Bone marrow (tissue), 2 donors: ENCODE measurements around the gene RHBDD3.

Source experiments
- DNase-seq, 2 donors: peaks; one replicate each; lab custom pipeline; 2025; lab: John Stamatoyannopoulos, UW

RHBDD3 gene

GRCh38 chr22:29267858-29268510, at the start of gene RHBDD3, which contains the start of gene EWSR1:
TSS of gene RHBDD3 (minus strand) at chr22:29267981. CDS start at chr22:29265626, 2,355 bp downstream.
TSS of gene EWSR1 (plus strand) at chr22:29268268. CDS start at chr22:29268337, 69 bp downstream.
- peak; percentile 97 for DNase-seq

DNA sequence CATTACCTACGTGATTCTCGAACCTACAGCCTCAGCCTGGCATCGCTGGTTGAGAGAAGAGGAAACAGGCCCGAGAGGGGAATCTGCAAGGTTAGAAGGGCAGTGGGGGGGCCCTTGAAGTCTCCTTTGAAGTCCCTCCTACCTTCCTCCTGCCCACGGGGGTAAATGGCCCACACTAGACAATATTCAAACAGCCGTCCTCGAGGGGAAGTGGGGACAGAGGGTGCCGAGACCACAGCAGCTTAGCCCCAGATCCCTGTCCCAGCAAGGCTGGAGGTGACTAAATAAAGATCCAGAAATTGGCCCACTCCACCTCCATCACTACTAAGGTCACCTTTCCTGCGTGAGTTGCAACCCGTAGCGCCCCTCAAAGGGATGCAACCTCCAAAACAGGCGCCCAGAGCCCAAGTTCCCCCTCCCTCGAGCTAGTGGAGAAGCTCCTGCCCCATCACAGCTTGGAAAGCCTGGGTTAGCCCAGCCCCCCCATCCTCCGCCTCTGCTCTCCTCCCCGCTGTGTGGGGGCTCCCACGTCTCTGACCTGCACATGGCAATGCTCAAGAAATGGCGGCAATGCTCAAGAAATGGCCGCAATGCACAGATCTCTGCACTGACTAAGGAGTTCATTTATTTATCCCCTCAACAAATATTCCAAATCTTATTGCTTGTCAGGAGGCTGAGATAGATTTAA, 48.5 kb upstream of the RHBDD3 start:
- DNase-seq, result no peak

- no peak for DNase-seq
These were observed 47.7 kb upstream of the RHBDD3 start, which contains the start of gene RASL10A for GRCh38 chr22:29315286-29316140. TSS of gene RASL10A (minus strand) at chr22:29315697. CDS start at chr22:29315246, 451 bp downstream.

DNA sequence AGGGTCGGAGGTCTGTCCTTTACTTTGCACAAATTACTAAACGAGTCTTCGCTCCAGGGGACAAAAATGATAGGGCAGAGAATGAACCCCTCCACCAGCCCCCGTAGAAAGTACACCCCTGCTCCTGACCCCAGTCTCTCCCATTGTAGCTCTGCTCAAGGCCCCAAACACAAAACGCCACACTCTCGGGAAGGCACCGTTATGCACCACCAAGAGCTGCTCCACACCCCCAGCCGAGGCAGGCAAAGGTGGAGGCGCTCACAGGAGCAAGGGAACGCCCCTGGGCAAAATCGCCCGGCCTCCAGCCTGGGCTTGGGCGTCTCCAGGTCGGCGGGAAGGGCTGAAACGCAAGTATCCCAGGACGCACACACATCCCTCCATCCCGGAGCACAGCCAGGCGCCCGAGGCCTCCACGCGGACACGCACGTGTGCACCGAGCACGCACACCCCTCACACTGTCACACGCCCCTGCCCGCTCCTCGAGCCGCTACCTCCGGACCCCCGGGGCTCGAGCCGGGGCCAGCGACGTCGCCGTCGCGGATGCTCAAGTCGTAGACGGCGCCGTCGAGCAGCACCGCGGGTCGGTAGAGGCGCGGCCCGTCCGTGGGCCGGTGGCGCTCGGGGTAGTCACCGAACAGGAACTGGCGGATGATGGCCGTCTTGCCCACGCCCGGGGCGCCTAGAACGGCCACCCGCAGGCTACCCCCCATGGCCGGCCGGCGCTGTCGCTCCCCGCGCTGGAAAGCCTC, 46.9 kb upstream of the RHBDD3 start:
- DNase-seq, result no peak

GRCh38 chr22:29313576-29314466, 46.0 kb upstream of the RHBDD3 start:
- no peak for DNase-seq

GRCh38 chr22:29313126-29313575, 45.4 kb upstream of the RHBDD3 start:
- no peak for DNase-seq

DNA sequence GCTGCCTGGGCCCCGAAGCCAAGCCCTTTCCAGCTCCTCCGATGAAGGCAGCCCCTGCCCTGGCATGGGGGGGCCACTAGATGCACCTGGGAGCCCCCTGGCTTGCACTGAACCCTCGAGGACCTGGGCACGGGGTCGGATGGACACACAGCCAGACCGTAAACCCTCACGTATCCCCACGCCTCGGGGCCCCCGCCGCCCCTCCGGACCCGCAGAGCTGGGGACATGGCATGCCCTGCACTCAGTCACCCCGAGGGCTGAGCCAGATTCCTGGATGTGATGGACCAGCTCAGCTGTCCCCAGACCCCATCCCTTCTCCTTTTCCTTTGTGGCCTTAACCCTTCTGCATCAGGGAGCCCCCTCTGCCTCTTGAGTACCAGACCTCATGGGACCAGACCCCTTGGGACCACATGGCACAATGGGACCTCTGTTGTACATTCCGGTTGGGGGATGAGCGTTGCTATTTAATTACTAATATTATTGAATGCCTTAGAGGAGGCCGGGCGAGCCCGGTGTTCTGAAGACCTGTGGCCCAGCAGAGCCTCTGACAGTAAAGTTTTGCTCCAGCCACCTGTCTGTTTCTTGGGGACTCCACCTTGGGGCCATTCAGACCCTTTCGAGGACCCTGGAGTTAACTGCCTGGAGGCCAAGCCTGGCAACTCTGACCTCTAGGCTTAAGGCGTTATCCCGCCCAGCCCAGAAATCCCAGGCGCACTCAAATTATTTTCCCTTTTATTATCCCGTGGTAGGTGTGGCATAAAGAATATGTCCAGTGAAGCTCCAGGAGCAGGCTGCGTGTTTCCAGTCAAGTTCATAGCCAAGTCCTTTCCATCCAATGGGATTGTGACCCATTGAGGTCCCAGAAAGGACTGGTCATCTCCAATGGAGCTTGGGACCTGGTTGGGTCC, 44.7 kb upstream of the RHBDD3 start:
- no peak for DNase-seq

- DNase-seq, result no peak
These were observed 43.9 kb upstream of the RHBDD3 start for GRCh38 chr22:29311464-29312217.

DNA sequence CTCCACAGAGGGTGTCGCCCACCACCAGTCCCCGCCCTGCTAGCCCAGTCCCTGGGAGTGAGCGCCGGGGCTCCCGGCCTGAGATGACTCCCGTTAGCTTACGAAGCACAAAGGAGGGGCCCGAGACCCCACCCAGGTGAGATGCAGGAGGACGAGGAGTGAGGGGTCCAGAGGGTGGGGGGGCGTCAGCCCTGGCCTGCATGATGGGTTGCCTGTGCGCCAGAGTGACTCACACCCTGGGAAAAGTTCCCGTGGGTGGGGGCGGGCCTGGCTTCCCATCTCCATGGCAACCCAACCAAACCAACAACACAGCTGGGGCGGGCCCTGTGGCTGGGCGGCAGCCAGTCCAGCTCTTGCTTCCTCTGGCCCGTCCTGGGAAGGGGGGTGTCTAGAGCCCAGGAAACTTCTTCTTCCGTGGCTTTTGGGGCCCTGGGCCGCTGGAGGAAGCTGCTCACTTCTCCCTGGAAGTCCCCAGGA, 43.1 kb upstream of the RHBDD3 start:
- peak; percentile 86 to 88 for DNase-seq

GRCh38 chr22:29310065-29310862, 42.5 kb upstream of the RHBDD3 start:
- DNase-seq, result no peak

- DNase-seq, result no peak
These were observed 41.7 kb upstream of the RHBDD3 start for GRCh38 chr22:29309332-29310064.

GRCh38 chr22:29308791-29309262, 41.0 kb upstream of the RHBDD3 start:
- no peak for DNase-seq

- DNase-seq, result no peak
These were observed 40.5 kb upstream of the RHBDD3 start for GRCh38 chr22:29308148-29308790.

DNA sequence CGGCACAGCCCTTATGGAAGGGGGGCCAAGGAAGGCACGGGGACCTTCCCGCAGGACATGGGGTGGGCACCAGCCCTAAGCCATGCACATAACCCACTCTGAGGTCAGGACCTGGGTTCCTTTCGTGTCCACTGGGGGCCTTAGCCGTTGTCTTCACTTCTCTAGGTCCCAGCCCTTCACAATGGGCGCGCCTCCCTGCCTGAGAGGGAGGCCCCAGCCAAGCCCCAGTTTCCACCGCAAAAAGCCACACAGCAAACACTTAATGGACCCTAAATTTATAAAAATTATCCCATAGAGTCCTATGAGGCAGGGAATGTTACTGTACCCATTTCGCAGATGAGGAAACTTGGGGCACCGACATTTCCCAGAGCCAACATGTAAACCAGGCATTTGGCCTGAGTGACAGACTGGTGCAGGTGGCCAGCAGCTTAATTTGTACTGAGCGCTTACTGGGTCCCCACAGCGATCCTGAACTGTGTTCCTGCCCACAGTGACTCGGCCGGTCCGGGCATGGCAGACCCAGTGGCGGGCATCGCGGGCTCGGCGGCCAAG, 39.9 kb upstream of the RHBDD3 start:
- no peak for DNase-seq

- DNase-seq, result peak; percentile 23 to 60
These were observed 39.2 kb upstream of the RHBDD3 start for GRCh38 chr22:29306835-29307595.
